ENCODE measurements around the gene EDARADD.

DNA sequence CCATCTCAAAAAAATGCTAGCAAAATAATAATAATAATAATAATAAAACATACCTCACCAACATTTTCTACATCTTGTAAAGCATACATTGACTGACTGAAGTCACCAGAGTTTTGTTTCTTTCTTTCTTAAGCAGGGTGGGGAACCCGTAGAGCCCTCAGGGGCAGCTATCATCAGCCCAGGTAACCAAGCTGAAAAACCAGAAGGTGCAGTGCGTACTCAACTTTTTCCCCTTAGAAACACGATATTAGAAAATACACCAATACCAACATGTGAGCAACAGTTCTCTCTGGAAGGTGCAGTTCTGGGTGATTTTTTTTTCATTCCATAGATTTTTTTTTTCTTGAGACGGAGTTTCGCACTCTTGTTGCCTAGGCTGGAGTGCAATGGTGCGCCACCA lies 75.4 kb downstream of the EDARADD start:
- TF ChIP-seq, protein P1, sequence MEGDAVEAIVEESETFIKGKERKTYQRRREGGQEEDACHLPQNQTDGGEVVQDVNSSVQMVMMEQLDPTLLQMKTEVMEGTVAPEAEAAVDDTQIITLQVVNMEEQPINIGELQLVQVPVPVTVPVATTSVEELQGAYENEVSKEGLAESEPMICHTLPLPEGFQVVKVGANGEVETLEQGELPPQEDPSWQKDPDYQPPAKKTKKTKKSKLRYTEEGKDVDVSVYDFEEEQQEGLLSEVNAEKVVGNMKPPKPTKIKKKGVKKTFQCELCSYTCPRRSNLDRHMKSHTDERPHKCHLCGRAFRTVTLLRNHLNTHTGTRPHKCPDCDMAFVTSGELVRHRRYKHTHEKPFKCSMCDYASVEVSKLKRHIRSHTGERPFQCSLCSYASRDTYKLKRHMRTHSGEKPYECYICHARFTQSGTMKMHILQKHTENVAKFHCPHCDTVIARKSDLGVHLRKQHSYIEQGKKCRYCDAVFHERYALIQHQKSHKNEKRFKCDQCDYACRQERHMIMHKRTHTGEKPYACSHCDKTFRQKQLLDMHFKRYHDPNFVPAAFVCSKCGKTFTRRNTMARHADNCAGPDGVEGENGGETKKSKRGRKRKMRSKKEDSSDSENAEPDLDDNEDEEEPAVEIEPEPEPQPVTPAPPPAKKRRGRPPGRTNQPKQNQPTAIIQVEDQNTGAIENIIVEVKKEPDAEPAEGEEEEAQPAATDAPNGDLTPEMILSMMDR (IDR thresholded peaks at IDR 0.05) = no peak
- no peak for TF ChIP-seq POLR2A (IDR thresholded peaks at IDR 0.05)
